Stimulated activated CD8-positive, alpha-beta memory T cell treated with anti-CD3 and anti-CD28 coated beads, Interleukin-2, amount 100 ng/mL, for 48 hours (primary cell): ENCODE results near the gene AMPH.
"Not testable (repeated sequence)": the region's sequence is repeated elsewhere in the genome, so short reads cannot be mapped to it uniquely, and the experiment has no call there.

Source experiments
- DNase-seq, 2 donors: peaks; one replicate each; pipeline ENCODE4 v3.0.0-alpha.2; 2020; ENCODE audit warnings: low read depth in 2 of 2

Gene AMPH

GRCh38 chr7:38628630-38629385 is 2.4 kb downstream of the AMPH start:
- no peak for DNase-seq

GRCh38 chr7:38625866-38626265 is 5.3 kb downstream of the AMPH start:
- DNase-seq: no peak

DNA sequence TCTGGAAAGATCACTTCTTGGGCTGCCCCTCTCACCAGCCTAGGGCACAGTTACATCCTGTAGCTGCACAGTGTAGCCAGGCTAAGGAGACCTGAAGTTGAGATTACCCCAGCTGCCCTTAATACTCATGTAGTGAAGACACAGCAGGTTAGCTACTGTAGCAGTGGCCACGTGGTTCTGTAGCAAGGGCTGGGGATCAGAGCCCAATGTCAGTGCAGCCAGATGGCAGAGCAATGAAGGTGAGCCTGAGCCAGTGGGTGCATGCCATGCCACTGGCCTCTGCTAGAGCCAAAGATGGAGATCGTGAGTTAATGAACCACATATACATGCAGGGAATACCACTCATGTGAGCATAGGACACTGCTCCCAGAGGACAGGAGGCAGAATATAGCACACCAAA is 15.5 kb downstream of the AMPH start:
- no peak for DNase-seq

GRCh38 chr7:38607466-38607865 is 23.7 kb downstream of the AMPH start:
- no peak for DNase-seq

DNA sequence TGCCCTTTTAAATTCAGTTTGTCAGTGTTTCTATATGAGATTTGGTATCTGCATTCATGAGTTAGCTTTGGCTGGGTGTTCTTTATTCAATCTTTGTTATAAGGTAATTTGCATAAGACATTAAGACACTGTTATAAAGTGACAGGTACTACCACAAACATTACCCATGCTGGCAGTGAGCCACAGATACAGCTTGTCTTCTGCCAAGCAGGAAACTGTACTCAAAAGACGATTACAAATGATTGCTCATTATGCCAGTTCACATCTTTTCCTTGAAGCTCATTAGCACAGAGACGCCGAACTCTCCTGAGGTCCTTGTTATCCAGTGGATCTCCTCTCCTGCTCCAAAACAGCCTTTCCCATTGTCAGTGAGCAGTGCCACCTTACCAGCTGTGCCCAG is 30.4 kb downstream of the AMPH start:
- no peak for DNase-seq

DNA sequence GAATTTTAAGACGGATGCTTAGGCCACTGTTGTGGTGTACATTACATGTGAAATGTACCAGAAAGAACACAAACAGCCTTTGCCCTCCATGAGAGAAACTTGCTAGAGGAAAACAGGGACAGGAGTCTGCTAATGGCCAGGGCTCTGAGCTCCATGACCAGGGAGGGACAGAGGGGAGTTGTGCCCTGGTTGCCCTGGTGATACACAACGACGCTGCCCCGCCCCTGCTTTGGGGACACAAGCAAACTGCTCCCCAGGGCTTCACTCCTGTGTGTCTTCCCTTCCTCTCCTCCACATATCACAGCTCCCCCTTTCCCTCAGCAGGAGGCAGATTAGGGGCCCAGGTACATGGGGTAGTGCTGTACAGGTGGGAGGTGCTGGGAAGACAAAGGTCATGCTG is 36.2 kb downstream of the AMPH start:
- no peak for DNase-seq

- no peak for DNase-seq
Observed at GRCh38 chr7:38592737-38593288, 38.4 kb downstream of the AMPH start.

DNA sequence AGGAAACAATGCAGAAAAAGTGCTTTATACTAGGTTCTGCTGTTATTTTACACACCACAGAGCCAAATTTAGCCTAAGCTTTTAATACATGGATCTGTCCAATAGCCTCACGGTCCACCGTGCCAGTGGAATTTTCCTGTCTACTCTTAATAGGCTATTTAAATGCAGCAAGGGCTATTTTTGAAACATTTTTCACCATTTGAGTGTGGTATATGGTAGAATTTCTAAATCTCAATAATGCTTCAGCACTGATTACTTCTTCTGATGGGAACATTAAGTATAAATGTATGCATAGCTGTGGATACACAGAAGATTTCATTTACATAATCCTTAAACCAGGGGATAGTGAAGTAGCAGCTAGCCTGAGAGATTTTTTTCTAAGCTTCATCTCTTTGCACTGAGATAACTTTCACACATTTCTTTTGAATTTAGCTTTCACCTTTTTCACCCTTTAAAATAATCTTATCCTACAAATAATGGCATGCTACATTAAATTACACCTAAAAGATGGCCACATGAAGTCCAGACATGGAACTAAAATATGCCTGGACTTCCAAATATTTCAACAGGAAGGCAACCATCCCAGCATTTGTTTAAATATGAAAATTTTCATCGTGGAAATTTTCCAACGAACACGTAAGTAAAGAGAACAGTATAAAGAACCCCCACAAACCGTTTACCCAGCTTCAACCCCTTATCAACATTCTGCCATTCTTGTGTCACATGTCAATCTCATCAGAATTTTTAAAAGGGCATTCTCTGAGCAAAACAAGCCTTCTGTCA is 45.4 kb downstream of the AMPH start:
- no peak for DNase-seq

DNA sequence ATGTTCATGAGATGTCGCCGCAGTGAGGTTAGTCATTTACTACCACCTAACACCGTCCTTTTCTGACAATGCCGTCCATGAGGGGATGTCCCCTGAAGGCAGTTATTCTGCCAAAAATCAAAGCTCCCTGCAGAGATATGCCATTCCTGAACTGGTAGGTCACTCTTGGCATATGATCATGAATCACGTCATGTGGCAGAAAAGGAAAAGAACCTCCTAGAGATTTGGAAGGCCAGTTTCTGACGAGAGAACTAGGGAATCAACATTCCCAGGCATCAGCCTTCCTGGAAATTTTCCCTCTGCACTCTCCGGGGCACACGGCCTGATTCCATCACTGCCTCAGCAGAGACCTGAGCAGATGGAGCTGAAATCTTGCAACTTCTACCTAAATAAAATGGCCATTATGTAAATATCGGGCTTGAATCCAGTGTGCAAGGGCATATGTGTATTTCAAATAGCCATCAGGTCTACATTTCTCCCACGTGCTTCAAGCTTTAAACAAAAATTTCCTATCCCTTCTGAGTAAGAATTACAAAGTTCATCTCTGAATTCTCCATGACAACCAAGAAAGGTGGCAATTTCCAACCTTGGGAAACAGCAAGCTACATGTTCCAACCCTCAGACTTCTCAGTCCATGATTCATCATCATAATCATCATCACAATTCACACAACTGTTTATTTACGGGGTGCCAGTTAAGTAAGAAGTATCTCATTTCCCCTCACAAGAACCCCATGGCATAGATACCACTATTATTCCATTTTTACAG is 46.5 kb downstream of the AMPH start:
- DNase-seq: no peak

GRCh38 chr7:38580485-38580884 is 50.7 kb downstream of the AMPH start:
- no peak for DNase-seq

DNA sequence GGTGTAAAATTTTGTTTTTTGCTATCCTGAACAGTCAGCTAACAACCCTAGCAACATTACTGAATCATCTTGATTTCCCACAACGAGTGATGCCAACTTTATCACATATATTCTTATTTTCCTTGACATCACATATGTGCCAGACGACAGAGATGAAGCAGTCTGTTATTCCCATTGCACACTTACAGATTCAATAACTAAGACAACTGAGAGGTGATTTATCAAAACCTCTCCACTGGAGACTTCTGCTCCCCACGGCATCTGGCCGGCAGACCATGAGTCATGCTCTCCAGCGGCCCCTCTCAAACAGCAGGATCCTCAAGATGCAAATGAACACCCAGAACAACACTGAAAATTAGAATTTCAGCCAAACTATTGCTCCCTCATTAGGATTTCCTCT is 57.1 kb downstream of the AMPH start:
- no peak for DNase-seq

GRCh38 chr7:38571620-38572019 is 59.6 kb downstream of the AMPH start:
- not testable (repeated sequence) for DNase-seq

- DNase-seq: no peak
Observed at GRCh38 chr7:38568497-38568896, 62.7 kb downstream of the AMPH start.

DNA sequence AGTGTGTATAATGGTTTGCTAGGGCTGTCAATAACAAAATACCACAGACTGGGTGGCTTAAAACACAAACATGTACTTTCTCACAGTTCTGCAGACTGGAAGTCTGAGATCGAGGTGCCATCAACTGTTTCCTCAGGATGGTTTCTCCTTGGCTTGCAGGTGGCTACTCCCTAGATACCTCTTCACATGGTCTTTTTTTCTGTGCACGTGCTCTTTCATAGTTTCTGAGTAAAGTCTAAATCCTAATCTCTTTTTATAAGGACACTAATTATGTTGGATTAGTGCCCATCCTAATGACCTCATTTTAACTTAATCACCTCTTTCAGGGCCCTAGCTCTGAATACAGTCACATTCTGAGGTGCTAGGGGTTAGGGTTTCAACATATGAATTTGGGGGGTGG is 65.9 kb downstream of the AMPH start:
- no peak for DNase-seq

DNA sequence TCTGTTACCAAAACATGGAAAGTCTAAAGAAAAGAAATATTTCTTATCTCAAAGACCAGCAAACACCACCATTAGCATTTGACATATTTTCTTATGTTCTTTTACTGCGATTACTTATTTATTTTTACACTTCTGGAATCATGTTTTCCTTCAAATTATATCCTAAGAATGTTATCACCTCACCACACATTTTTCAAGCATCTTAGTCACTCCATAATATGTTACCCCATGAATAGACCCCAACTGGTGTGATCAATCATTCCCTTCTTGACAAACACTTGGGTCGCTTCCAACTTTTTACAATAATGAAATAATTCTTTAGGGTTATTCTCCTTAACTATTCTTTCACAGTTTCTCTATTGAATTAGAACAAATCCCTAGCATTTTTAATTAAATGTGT is 67.4 kb downstream of the AMPH start:
- no peak for DNase-seq

DNA sequence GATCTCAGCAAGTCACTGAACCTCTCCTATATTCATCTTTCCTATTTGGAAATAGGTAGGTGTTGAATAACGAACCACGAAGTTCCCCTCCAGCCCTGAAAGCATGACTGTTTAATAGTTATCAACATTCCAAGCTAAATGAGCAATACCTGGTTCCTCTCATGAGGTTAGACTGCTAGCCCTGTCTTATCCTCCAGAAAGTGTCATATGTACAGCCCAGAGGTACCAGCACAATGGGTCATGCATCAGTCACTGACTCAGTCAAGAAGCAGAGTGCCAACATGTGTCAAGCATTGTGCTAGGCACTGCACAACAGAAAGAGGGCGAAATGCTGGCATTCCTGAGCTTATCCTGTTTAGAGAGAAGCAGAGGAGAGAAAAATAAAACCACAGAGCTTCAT is 70.0 kb downstream of the AMPH start:
- no peak for DNase-seq

DNA sequence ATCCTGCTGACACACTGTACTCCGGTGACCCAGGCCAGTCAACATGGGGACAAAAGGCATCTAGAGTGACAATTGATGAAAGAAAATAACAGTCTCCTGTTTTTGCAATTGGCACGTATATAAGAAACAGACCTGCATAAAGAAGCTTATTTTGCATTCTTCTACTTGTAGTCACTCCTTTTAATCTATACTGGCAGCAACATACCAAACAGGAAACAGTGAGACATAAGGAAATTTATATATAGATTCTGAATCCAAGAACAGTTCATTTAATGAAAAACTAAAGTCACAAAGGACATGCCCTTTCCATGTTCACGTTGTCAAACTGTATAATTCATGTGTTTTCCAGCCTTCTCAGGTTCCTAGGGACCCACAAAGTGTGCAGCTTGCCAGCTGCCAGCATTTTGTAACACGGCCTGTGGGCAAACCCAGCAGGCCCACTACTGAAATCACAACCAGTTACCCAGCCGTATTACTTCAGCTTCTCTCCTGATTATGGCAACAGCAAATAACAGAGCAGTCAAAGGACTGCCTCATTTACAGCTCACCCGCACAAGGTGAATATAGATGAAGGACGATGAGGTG is 72.3 kb downstream of the AMPH start:
- DNase-seq: no peak

GRCh38 chr7:38554586-38554985 is 76.6 kb downstream of the AMPH start:
- no peak for DNase-seq

DNA sequence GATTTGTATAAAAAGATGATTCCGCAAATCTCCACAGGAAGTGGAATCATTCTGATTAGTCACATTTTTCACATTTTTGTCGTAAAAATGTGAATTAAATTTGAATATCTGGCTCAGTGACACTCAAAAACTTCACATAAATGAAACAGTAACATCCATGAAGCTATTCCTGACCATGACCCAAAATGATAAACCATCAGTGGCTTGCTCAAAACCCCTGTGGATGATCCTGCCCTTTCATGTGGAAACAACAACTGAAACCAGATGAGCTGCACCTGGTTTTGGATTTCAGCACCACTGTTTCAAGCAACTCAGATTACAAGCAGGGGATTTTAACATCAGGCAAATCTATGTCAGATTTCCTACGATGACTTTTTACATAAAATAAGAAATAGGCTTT is 80.3 kb downstream of the AMPH start:
- no peak for DNase-seq

GRCh38 chr7:38548605-38549004 is 82.6 kb downstream of the AMPH start:
- DNase-seq: no peak

GRCh38 chr7:38546763-38547162 is 84.4 kb downstream of the AMPH start:
- no peak for DNase-seq

GRCh38 chr7:38545977-38546376 is 85.2 kb downstream of the AMPH start:
- DNase-seq: no peak
